ENCODE measurements around the gene RANGAP1.

DNA sequence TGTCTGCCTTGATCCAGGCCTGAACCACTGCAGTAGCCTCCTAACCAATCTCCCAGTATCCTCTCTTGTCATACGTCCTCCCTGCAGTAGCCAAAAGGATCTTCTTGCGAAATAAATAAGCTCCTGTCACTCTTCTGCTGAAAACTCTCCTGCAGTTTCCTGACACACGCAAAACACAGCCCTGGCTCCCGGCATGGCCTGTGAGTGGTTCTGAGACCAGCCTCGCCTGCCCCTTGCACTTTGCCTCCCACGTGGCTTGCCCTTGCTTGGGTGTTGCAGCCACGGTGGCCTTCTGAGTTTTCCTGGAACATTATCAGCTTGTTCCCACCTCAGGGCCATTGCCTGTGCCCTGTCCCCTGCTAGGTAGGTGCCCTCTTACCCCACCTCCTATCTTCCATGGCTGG, 22.6 kb upstream of the RANGAP1 start:
- TF ChIP-seq POLR2A (IDR thresholded peaks at IDR 0.05): no peak
- TF ChIP-seq, protein P1, sequence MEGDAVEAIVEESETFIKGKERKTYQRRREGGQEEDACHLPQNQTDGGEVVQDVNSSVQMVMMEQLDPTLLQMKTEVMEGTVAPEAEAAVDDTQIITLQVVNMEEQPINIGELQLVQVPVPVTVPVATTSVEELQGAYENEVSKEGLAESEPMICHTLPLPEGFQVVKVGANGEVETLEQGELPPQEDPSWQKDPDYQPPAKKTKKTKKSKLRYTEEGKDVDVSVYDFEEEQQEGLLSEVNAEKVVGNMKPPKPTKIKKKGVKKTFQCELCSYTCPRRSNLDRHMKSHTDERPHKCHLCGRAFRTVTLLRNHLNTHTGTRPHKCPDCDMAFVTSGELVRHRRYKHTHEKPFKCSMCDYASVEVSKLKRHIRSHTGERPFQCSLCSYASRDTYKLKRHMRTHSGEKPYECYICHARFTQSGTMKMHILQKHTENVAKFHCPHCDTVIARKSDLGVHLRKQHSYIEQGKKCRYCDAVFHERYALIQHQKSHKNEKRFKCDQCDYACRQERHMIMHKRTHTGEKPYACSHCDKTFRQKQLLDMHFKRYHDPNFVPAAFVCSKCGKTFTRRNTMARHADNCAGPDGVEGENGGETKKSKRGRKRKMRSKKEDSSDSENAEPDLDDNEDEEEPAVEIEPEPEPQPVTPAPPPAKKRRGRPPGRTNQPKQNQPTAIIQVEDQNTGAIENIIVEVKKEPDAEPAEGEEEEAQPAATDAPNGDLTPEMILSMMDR (IDR thresholded peaks at IDR 0.05): no peak
